HTERT RPE-1 (cell line): ENCODE measurements around the gene COL23A1.

Experiments used
- in situ Hi-C: fragments of 300-500 bp; cut with MboI; formaldehyde crosslinking; loops from 4 replicates; pipeline ENCODE4 v1.14.3; 2020; ENCODE audit warnings: low sequenced_read_pairs

Gene COL23A1

DNA sequence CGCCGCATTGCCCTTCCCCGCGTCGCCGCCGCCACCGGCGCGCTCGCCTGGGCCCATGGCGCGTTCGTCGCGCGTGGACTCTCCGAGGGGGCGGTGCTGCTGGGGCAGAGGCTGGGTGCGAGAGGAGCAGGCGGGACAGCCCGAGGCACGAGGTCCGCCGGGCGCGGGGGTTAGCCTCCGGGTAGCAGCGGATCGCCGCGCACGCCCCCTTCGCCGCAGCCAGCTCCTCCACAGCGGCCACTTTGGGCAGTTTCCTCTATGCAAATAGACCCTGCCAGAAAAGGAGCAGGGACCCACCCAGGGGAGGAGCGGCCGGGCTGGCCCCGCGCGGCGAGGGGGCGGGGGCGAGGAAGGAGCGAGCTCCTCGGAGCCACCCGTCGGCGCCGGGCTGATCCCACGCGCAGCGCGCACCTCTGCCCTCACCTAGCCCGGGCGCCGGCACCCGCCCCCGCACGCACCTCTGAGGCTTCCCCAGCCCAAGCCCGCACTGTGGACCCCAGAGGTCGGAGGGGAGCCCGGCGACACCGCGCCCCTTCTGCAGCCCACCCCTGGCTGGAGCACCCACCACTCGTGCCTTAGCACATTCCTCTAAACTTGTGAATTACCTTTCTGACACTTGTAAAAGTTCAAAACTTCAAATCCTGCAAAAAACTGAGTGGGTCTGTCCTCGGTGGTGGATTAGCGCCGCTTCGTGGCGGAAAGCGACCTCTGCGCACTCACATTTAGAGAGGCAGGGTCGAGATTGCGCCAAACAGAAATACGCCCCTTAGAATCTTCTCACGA lies at the start of gene COL23A1:
TSS of gene COL23A1 (minus strand) at position 253 of the 783 bp plus-strand sequence.
- in situ Hi-C loops, result no loop called here

GRCh38 chr5:178637356-178638074 lies 47.3 kb upstream of the COL23A1 start:
- in situ Hi-C loops, result no loop called here

DNA sequence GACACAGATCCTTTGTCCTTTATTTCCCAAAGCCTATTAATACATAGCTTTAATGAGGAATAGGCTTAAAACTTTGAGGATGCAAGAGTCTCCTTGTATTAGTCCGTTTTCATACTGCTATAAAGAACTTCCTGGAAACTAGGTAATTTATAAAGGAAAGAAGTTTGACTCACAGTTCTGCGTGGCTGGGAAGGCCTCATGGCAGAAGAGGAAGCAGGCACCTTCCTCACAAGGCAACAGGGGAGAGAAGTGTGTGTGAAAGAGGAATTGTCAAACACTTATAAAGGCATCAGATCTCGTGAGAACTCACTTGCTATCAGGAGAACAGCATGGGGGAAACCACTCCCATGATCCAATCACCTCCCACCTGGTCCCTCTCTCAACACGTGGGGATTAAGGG lies 42.1 kb upstream of the COL23A1 start:
- in situ Hi-C loops, result no loop called here

GRCh38 chr5:178630951-178631350 lies 40.8 kb upstream of the COL23A1 start:
- in situ Hi-C loops, result no loop called here

- in situ Hi-C loops, result no loop called here
Measured at GRCh38 chr5:178630475-178630930, 40.3 kb upstream of the COL23A1 start.

- in situ Hi-C loops, result no loop called here
Measured at GRCh38 chr5:178627259-178627598, 37.0 kb upstream of the COL23A1 start.

- in situ Hi-C loops, result no loop called here
Measured at GRCh38 chr5:178626484-178627258, 36.5 kb upstream of the COL23A1 start, which contains the start of gene CLK4. TSS of gene CLK4 (minus strand) at chr5:178627050. CDS start at chr5:178623416, 3,634 bp downstream.

- in situ Hi-C loops, result no loop called here
Measured at GRCh38 chr5:178625679-178626483, 35.7 kb upstream of the COL23A1 start.

DNA sequence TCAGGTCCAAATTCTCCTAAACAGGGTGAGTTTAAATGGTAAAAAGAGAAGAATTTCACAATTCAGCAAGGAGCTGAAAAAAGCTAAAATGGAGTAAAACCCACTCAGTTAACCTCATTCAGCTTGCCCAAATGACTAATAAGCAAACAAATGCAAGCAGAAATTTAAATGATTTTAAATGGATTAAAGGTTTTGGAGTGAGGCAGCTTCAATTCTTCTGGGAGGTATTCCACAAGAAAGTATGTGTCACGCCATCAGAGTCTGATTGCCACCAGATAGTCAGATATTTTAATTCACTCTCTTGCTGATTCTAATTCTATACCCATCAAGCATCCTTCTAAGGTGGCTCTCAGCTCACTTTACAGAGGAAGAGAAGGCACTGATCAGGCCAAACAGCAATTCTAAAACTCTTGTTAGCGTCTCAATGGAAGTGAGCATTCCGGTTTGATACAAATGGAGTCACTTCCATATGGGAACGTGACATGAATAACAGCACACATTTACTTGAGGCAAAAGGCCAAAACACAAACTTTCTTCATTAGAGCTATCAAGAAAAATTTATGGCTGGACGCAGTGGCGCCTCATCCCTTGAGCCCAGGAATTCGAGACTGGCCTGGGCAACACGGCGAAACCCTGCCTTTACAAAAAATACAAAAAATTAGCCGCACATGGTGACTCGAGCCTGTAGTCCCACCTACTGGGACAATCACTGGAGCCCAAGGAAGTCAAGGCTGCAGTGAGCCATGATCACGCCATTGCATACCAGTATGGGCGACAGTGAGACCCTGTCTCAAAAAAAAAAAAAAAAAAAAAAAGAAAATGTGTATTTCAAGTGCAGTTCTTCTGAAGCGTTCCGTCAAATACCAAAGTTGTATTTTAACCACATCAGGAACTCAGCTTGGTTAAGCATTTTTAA lies 34.7 kb upstream of the COL23A1 start:
- in situ Hi-C loops, result no loop called here

- in situ Hi-C loops, result no loop called here
Measured at GRCh38 chr5:178622679-178623247, 32.6 kb upstream of the COL23A1 start.

- in situ Hi-C loops, result no loop called here
Measured at GRCh38 chr5:178619390-178619789, 29.2 kb upstream of the COL23A1 start.

DNA sequence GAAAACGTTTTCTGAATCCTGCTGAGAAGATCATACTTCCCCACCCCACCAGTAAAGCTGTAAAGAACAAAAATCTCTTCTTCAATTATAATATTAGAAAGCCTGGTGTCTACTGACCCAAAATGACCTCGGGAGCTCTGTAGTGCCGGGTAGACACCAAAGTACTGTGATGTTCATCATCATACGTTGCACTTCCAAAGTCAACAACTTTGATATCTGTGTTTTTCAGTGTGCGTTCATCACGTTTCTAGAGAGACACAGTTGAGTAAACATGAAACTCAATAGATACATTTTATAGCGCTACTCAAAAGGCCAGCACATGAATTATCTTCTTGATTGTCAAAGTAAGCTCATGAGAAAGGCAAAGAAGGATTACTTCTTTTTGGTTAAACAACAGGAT lies 22.1 kb upstream of the COL23A1 start:
- in situ Hi-C loops, result no loop called here

DNA sequence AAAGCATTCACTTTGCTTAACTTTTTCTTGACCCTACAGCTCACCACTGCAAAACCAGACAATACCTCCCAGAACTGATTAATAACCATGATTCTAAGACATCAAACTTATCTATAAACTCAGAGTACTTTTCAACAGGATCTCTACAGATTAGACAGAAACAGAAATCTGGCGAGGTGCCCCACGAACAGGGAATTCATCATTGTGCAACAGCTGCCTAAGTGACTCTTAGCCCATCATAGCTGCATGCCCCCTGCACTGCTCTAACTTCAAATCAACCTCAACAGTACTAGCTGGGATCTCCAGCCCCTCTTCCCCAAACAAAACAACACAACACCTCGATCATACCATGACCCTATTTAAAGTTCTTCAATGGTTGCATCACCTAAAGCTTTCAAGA lies 16.1 kb upstream of the COL23A1 start:
- in situ Hi-C loops, result no loop called here

GRCh38 chr5:178605788-178606187 lies 15.6 kb upstream of the COL23A1 start:
- in situ Hi-C loops, result no loop called here

- in situ Hi-C loops, result no loop called here
Measured at GRCh38 chr5:178602752-178603151, 12.6 kb upstream of the COL23A1 start.

DNA sequence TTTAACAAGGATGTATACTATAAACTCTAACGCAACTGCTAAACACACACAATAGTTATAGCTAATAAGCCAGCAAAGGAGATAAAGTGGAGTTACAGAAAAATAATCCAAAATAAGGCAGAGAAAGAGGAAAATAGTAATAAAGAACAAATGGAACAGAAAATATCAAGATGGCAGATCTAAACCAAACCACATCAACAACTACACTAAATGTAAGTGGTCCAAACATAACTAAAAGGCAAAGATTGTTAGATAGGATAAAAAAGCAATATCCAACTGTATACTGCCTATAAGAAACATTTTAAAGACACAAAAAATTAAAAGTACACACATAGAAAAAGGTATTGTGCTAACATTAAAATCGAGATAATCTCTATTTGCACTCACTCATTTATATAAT lies 5.6 kb upstream of the COL23A1 start:
- in situ Hi-C loops, result no loop called here

DNA sequence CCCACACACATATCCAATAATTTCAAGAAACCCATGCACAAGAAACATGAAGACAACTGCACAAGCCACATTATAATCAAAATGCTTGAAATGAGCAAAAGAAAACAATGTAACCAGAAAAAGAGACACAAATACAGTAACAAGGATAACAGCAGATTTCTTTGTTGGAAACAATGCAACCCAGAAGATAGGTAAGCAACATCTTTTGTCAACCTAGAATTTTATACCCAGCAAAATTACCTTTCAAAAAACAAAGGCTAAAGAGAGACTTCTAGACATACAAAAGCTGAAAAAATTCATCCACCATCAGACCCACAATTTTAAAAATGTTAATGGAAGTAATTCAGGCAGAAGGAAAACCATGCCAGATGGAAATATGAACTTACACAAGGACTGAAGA lies 5.0 kb upstream of the COL23A1 start:
- in situ Hi-C loops, result no loop called here

DNA sequence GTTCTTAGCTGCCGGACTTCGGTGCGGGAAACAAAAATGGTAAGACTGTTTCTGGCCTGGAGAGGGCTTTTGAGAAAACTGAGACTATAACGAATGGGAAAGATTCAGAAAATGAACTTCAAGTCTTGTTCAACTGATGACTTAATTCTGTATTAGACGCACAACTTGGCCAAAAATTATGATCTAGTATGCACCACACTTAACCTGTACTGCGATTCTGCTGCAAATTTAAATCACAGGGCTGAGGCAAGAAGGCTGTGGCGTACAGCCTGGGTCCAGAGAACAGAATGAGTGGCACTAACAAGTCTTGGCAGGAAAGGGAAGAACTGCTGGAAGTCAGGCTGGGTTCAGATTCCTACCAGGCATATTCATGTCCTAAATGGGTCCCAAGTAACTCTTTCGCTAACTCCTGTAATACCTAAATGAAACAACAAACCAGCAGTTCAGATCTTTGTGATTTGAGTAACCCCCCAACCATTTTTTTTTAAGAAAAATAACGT lies 781 bp upstream of the COL23A1 start:
- in situ Hi-C loops, result no loop called here
